ENCODE measurements around the gene EIF1AX. TPM values are rescaled to one million over a fixed set of nuclear protein-coding genes. Genes with fewer than 3 reads are reported as not detected.
"Not testable (repeated sequence)": the region's sequence is repeated elsewhere in the genome, so short reads cannot be mapped to it uniquely, and the experiment has no call there.

Gene EIF1AX
- total and polyA plus RNA-seq, 7 donors: 34.0 to 75.7 (median 48.6) TPM

DNA sequence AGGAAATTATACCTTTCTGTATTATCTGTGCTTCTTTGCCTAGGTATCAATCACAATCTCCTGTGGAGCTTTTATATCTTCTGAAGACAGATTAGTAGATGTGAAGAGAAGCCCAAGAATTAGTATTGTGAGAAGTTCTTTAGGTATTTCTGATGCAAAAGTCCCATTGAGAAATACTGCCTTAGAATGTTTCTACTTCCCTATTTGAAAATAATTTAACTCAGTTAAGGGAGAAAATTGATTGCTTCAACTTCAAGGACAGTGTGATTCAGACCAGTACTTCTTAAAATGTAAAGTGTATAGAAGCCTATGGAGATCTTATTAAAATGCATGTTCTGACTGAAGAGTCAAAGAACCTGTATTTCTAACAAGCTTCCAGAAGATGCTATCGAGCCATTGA lies 9.0 kb downstream of the EIF1AX start:
- DNase-seq: no peak
- WGBS, 2 donors: 79 to 86% methylated on average over 1 of the region's 1 CpG
- H3K4me1 ChIP-seq: peaks cover 0 to 3% (median 0%) of the 10 kb centered on the region in 4 donors
- intact Hi-C loops (cut with DNase I): loop anchor here (10.0 kb wide), 2 partner anchors 148 to 228 kb away; no protein-coding TSS in a partner anchor
- H3K27ac ChIP-seq: no peak overlapping the region
- H3K4me3 ChIP-seq: no peak overlapping the region
- H3K27me3 ChIP-seq: no peaks in the 10 kb centered on the region
- no peaks in the 10 kb centered on the region for H3K9me3 ChIP-seq
- H3K36me3 ChIP-seq: peaks cover 0 to 52% (median 11%) of the 10 kb centered on the region in 4 donors
- TF ChIP-seq, protein P1, sequence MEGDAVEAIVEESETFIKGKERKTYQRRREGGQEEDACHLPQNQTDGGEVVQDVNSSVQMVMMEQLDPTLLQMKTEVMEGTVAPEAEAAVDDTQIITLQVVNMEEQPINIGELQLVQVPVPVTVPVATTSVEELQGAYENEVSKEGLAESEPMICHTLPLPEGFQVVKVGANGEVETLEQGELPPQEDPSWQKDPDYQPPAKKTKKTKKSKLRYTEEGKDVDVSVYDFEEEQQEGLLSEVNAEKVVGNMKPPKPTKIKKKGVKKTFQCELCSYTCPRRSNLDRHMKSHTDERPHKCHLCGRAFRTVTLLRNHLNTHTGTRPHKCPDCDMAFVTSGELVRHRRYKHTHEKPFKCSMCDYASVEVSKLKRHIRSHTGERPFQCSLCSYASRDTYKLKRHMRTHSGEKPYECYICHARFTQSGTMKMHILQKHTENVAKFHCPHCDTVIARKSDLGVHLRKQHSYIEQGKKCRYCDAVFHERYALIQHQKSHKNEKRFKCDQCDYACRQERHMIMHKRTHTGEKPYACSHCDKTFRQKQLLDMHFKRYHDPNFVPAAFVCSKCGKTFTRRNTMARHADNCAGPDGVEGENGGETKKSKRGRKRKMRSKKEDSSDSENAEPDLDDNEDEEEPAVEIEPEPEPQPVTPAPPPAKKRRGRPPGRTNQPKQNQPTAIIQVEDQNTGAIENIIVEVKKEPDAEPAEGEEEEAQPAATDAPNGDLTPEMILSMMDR (IDR thresholded peaks at IDR 0.05): no peak
- TF ChIP-seq POLR2A (IDR thresholded peaks at IDR 0.05) (no peak), EP300 (IDR thresholded peaks at IDR 0.05) (no peak), POLR2AphosphoS5 (IDR thresholded peaks at IDR 0.05) (no peak)

DNA sequence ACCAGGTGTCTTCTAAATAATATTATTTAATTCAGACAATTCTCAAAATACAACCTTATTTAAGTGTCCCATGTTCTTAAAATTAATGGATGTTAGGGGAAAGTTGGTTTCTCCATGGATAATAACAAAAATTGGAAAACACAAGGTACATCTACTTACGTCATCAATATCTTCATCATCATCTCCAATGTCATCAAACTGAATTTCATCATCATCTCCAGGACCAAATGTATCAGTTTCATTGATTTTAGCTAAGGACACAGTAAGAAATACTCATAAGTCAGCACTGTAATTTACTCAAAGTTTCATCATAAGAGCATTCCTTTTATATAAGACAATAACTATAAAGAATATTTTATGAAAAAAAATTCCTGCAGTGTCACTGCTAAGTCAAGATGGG lies 11.3 kb downstream of the EIF1AX start:
- Histone ChIP-seq H3K36me3 (peaks cover 0 to 44% (median 8%) of the 10 kb centered on the region in 4 donors), H3K4me3 (no peak overlapping the region), H3K27ac (no peak overlapping the region), H3K9me3 (no peaks in the 10 kb centered on the region), H3K4me1 (no peaks in the 10 kb centered on the region), H3K27me3 (no peaks in the 10 kb centered on the region)
- TF ChIP-seq, protein P1 (IDR thresholded peaks at IDR 0.05): no peak
- TF ChIP-seq POLR2AphosphoS5 (IDR thresholded peaks at IDR 0.05) (no peak), EP300 (IDR thresholded peaks at IDR 0.05) (no peak), POLR2A (IDR thresholded peaks at IDR 0.05) (no peak)
- no peak for DNase-seq
- intact Hi-C loops (cut with DNase I): loop anchor here (10.0 kb wide), 2 partner anchors 146 to 226 kb away; no protein-coding TSS in a partner anchor
- WGBS, 2 donors: 92 to 97% methylated on average over 1 of the region's 1 CpG

GRCh38 chrX:20129547-20129946 lies 12.1 kb downstream of the EIF1AX start:
- H3K9me3 ChIP-seq: no peaks in the 10 kb centered on the region
- no peak overlapping the region for H3K27ac ChIP-seq
- intact Hi-C loops (cut with DNase I): no loop called here
- 77 to 92% methylated on average over 1 of the region's 1 CpG for WGBS, 2 donors
- TF ChIP-seq POLR2A (IDR thresholded peaks at IDR 0.05): no peak
- TF ChIP-seq POLR2AphosphoS5 (IDR thresholded peaks at IDR 0.05): no peak
- TF ChIP-seq EP300 (IDR thresholded peaks at IDR 0.05): no peak
- TF ChIP-seq, protein P1 (IDR thresholded peaks at IDR 0.05): no peak
- no peaks in the 10 kb centered on the region for H3K27me3 ChIP-seq
- DNase-seq: no peak
- H3K4me3 ChIP-seq: no peak overlapping the region
- H3K36me3 ChIP-seq: peaks cover 0 to 44% (median 8%) of the 10 kb centered on the region in 4 donors
- H3K4me1 ChIP-seq: no peaks in the 10 kb centered on the region

DNA sequence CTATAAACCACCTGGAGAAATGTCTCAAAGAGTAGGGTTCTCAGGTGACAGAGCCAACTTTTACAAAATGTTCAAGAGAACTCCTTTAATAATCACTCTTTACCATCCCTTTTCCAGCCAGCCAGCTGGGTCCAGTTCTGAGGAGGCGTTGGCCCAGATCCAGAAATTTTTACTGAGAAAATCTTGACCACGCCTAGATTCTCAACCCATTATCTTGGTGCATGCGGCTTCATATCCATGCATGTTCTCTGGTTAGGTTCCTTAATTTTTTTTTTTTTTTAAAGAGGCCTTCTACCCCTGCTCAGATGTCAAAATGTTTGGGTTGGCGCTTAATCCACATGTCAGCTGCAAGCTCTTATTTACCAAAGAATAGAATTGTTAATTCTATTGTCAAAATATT lies 13.0 kb downstream of the EIF1AX start:
- intact Hi-C loops (cut with DNase I): no loop called here
- no peak for TF ChIP-seq POLR2A (IDR thresholded peaks at IDR 0.05)
- TF ChIP-seq, protein P1 (IDR thresholded peaks at IDR 0.05): no peak
- TF ChIP-seq EP300 (IDR thresholded peaks at IDR 0.05): no peak
- TF ChIP-seq POLR2AphosphoS5 (IDR thresholded peaks at IDR 0.05): no peak
- H3K36me3 ChIP-seq: peaks cover 0 to 41% (median 8%) of the 10 kb centered on the region in 4 donors
- H3K4me3 ChIP-seq: no peak overlapping the region
- 41 to 67% methylated on average over 4 of the region's 4 CpGs for WGBS, 2 donors
- H3K27me3 ChIP-seq: no peaks in the 10 kb centered on the region
- no peak overlapping the region for H3K27ac ChIP-seq
- H3K4me1 ChIP-seq: no peaks in the 10 kb centered on the region
- H3K9me3 ChIP-seq: no peaks in the 10 kb centered on the region
- no peak for DNase-seq

DNA sequence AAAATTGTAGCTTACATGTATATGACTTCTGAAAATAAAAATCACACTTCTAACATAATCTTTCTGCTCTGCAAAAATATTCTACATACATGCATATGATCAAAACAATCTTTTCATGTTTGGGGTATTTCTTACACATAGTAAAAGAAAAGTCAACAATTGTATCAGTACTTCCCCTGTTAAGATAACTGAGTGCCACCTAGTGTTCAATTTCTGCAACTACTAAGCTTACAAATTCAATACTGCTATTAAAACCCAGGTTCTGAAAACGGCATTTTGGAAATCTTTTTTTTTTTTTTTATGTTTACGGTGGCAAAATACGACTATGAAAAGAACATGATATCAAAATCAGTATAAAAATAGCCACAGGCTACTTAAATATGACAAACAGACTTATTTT lies 14.2 kb downstream of the EIF1AX start:
- H3K4me3 ChIP-seq; H3K27me3 ChIP-seq; H3K9me3 ChIP-seq; H3K4me1 ChIP-seq; H3K27ac ChIP-seq; intact Hi-C loops (cut with DNase I); DNase-seq: not testable (repeated sequence)
- WGBS, 2 donors: 1% methylated on average over 3 of the region's 3 CpGs
- H3K36me3 ChIP-seq: peaks cover 0 to 30% (median 8%) of the 10 kb centered on the region in 4 donors

DNA sequence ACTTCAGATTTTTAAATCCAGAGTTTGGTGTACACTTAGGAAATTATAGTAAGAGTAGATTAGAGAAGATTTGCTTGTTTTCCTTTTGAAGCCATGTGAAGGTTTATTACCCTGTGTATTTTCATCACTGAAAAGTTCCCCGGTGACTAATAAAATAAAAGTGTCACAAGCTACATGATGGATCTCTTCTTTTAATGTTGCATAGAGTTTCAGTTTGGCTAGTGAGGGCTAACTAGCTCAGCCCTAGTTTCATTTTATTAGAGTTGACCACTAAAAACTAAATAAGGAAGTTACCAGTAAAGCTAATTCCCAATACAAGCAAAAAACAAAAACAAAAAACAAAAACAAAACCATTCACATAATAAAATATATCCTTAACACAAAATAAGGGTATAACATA lies 14.8 kb downstream of the EIF1AX start:
- H3K27ac ChIP-seq; DNase-seq; H3K4me3 ChIP-seq; H3K9me3 ChIP-seq; H3K27me3 ChIP-seq; H3K4me1 ChIP-seq; intact Hi-C loops (cut with DNase I): not testable (repeated sequence)
- 13% methylated on average over 1 of the region's 1 CpG for WGBS, 2 donors
- H3K36me3 ChIP-seq: peaks cover 0 to 24% (median 7%) of the 10 kb centered on the region in 4 donors

Data from sigmoid colon (tissue), 7 donors.